HG02885 (cell line): ENCODE measurements around the gene PSME4.
A peak's percentile ranks its signal among the peaks of the same experiment; 100 is the strongest.
"Not testable (repeated sequence)": the region's sequence is repeated elsewhere in the genome, so short reads cannot be mapped to it uniquely, and the experiment has no call there.

Source experiments
- ATAC-seq: cut with Tn5 transposase; IDR thresholded peaks from one replicate; pipeline ENCODE4 v1.9.1; 2021; ENCODE audit warnings: mild to moderate bottlenecking; ENCODE audit not compliant: unreplicated experiment, poor library complexity

PSME4 gene

DNA sequence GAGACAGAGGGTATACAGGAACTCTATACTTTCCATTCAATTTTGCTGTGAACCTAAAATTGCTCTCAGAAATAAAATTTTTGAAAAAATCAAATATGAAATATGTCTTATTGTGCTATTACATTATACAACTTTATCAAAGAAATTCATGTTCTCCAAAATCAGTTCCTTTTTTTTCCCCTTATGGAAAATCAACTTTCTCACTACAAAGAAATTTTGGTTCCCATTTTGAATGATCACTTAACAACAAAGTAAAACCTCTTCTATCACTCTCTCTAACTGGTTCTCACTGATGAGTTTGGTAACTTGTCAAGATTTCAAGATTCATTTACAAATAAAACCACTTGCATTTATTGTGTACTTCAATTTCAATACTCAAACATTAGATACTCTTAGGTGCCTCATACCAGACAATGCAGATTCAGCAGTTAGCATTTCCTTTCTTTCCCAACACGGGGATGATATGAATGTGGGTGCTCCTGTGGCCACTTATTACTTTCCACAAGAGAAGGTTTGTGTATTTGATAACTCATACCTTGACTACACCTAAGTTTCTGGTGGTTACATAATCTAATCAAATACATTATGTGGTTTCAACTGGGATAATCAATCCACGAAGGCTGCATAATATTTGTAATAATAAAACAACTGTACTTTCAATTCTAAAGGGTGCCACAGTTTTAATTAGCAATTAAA, 6.4 kb downstream of the PSME4 start:
- ATAC-seq, result no peak

DNA sequence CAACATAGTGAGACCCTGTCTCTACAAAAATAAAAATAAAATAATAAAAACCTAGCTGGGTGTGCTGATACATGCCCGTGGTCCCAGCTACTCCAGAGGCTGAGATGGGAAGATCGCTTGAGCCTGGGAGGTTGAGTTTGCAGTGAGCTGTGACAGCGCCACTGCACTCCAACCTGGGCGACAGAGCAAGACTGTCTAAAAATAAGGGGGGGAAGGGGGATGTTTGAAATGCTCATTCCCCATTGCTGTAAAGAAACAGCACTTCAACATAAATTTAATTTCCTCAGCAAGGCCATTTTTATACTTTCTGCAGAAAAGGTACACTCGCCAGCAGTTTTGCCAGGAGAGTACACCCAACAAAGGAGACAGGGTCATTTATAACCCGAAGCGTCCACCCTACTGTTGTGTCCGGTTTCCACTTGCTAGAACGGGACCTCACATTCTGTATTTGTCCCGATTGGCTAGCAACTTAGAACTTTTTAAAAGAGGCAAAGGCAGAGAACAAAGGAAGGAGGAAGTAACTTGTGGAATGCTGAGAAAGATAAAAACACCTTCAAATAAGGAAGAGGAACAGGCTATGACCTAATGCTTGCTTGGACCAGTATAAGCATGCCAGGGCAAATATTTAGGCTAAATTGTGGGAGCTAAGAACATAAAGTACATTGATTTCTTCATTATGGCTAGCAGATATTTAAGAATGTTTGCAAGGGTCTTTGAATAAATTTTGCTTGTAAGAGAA, 9.1 kb downstream of the PSME4 start:
- ATAC-seq, result not testable (repeated sequence)

DNA sequence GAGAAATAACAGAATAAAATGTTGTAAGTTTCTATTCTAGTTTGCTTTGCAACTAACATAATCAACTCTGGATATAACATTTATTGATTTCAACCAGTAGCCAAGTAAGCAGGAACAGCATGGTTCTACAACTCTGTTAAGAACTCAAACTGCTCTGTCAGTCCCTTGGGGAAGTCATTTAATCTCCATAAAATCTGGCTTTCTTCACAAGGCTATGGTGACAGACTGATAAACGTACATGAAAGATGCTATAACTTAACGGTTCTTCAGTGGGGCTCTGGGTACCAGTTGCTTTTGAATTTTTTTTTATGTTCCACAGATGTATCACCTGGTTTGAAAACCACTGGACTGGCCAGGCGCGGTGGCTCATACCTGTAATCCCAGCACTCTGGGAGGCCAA, 10.3 kb downstream of the PSME4 start:
- no peak for ATAC-seq

DNA sequence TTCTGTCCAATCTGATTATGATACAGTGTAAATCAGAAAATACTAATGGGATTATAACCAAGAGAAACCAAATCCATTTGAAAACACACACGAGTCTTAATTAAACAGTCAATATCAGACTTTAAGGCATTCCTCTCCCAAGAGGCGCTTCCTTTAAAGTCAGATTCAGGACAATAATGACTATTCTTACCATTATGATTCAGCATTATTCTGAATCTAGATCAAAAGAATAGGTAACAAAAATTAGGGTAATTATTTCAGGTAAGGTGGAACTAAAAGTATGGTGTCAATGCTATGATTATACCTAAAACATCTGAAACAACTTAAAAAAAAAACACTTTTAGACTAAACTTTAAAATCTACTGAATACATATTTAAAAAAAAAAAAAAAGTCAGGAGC, 12.3 kb downstream of the PSME4 start:
- ATAC-seq, result no peak

DNA sequence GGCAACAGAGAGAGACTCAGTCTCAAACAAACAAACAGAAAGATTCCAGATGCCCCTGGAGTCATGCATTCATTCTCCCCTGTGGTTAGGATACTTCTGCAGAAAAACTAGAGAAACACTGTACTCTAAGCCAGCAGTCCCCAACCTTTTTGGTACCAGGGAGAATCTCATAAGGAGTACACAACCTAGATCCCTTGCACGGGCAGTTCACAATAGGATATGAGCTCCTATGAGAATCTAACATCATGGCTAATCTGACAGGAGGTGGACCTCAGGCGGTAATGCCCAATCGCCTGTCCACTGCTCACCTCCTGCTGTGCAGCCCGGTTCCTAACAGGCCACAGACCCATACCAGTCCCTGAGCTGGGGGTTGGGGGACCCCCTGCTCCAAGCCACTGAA, 18.3 kb downstream of the PSME4 start:
- ATAC-seq, result no peak

DNA sequence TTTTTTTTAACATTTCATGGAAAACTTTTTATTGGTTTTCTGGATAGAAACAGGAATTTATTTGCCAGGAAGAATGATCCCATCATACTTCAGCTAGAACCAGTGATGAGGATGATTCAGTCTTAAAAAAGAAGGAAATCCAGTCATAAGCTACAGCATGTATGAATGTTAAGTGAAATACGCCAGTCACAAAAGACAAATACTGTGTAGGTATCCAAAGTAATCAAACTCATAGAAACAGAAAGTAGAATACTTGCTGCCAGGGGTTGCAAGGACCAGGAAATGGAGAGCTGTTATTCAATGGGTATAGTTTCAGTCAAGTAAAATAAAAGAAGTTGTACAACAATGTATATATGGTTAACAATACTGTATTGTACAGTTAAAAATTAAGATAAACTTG, 21.3 kb downstream of the PSME4 start:
- no peak for ATAC-seq

DNA sequence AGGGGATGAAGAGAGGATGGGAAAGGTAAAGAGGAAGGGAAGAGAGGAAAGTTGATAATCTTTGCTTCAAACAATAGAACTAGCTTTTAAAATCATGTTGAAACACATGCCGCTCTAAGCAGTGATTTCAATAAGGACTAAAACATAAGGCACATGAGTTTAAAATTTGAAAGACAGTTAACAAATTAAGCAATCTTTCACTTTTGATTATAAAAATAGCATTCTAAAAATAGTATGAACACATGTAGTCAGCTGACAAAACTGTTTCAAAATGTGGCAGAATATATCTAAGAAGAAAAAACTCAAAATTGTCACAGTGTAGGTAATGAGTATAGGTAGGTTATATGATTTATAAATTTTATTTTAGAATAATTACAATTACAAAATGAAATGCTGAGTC, 25.3 kb downstream of the PSME4 start:
- ATAC-seq, result no peak

DNA sequence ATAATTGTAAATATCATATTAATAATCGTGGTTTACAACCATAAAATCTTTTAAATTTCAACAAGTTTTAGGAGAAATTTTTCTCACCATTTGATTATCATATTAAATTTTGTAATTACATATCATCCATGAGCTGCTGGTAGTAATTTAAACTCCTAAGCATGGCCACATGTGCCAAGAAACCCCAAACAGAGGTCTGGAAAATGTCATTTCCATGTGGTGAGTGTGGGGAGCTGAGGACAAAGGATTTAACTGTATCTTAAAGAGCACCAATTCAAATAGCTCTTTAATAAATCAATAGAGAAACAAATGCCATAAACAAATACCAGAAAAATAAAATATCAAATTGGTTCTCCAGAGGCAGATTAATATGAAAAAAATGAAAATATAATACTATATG, 26.3 kb downstream of the PSME4 start:
- no peak for ATAC-seq

DNA sequence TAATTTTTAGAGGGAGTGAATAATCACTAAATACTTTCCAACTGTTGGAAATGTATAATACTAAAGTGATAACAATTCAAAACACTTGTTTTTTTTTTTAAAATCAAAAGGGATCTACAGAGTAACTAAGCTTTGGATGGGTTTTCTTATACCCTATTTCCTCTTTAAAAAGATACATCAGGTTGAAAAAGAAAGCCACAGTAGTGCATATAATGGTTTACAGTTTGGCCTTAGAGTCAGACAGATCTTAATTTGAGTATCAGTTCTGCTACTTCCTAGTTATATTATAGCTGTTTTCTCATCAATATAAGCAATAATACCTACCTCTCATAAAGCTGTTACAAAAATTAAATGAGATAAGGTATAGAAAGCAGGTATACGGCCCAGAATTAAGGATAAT, 28.5 kb downstream of the PSME4 start:
- ATAC-seq, result no peak

DNA sequence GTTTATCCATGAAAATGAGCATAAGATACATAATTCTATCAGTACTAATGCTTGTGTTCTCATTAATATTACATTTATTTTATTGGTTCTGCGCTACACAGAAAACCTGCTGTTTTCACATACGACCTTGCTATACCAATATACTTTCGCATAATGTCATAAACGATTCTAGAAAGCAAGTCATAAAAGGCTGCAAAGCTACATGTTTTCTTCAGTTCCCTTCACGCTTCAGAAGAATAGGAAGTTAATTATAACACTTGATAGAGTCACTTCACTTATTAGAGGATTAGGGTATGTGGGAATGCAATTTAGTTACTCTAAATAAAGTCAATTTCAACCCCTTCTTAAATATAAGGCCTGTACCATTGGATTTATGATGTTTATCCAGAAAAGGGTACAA, 29.0 kb downstream of the PSME4 start:
- no peak for ATAC-seq

DNA sequence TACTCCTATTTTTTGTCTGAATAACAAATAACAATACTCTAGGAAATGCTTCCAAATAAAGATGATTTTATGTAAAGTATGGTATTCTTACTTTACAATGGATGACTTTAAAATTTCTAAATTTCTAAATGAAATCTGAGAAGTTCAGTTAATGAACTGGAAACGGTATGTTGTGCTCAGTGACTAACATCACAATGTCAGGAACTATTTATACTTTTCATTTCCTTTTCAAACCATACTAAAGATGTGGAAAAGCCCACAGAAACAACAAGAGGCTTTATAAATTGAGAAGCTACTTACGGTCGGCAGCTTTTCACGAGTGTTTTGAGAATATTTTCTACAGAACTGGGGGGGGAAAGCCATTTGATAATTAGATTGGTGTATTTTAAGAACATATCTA, 31.1 kb downstream of the PSME4 start:
- no peak for ATAC-seq

DNA sequence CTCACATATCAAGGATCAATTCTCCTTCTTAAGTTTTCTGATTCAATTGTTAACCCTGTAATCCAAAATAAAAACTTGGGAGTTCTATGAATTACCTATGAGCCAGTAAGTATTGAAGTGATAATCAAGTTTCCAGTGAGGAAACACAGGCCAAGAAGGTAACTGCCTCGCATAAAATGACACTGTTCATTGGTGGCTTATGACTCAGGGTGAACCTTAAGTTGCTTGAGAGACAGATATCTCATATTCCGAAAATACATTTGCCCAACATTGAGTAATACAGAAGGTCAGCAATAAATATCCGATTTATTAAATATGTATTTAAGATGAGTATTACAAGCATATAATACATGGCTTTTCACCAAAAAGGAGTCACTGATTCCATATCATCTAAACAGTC, 31.9 kb downstream of the PSME4 start:
- ATAC-seq, result no peak

DNA sequence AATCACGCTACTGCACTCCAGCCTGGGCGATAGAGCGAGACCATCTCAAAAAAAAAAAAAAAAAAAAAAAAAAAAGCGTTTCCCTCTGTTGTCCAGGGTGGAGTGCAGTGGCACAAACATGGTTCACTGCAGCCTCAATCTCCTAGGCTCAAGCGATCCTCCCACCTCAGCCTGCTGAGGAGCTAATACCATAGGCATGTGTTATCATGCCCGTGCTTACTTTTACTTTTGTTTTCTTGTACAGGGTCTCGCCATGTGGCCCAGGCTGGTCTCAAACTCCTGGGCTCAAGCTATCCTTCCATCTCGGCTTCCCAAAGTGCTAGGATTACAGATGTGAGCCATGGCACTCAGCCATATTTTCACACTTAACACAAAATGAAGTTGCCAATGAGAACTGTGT, 37.5 kb downstream of the PSME4 start:
- ATAC-seq, result no peak

DNA sequence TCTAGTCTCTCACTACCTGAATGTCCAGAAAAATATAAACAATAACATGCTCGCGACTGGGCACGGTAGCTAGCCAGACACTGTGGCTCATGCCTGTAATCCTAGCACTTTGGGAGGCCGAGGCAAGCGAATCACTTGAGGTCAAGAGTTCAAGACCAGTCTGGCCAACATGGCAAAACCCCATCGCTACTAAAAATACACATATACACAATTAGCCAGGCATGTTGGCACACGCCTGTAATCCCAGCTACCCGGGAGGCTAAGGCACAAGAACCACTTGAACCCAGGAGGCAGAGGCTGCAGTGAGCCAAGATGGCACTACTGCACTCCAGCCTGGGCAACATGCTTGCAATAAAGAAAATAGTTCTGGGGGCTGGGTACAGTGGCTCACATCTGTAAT, 44.5 kb downstream of the PSME4 start:
- not testable (repeated sequence) for ATAC-seq

DNA sequence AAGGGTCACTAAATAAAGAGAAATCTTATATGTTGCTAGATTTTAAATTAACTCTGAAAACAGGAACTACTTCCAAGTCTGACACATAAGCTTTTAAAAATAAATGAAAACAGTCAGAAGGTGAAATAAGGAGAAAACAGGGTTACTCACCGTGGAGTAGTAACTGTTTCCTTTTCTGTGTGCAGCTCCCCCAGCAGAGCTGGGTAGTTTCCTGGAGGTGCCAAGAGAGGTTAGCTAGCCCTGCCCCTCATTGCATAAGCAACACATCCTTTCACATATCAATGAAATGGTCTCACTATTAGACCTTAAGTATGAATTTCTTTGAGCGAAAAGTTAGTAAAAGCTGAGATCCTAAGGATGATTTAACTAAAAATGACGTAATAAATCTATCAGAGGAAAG, 57.1 kb downstream of the PSME4 start:
- ATAC-seq, result peak; percentile 77

DNA sequence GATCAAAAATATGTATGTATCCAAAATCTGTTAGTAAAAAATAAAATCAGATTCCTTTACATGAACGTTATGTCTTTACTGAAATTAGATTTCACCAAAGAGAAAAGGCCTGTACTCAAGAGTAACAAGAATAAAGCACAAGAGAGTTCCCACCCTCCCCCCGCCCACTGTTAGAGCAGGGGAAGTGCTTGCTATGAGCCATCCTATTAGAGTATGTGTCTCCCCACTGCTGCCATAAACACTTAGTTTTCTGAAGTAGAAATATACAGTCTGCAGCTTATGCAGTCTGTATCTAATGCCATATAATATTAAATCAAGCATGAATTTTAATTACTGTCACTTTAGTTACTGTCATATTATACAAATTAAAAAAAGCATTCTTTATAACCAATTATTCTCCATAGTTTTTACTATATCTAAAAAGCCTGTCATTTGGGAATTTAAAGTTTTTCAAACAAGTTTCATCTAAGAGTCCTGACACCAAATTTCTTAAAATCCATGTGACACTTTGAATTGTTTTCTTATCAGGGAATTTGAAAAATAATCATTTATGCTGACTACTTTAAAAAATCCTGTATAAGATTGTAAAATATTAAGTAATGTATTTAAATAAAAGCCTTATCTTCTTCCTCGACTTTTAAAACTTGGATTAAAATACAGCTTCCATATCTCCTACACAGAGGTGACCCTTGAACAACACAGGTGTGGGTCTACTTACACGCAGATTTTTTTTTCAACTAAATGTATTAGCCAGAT, 59.2 kb downstream of the PSME4 start:
- ATAC-seq, result no peak

DNA sequence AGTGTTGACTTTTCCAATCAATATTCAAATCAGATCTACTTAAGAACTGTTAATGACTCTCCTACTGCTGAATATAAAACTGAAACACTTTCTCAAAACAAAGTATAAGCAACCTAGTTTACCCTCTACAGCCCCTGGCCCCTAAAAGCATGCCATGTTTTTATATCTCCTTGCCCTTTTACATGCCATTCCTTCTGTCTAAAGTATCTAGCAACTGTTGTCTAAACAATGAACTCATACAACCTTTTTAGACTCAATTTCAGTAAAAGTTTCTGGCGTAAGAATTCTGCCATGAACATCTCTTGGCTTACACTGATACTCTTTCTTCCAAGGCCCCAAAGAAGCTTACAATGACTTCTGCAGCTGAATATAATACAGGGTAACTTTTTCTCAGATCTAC, 63.2 kb downstream of the PSME4 start:
- ATAC-seq, result no peak

DNA sequence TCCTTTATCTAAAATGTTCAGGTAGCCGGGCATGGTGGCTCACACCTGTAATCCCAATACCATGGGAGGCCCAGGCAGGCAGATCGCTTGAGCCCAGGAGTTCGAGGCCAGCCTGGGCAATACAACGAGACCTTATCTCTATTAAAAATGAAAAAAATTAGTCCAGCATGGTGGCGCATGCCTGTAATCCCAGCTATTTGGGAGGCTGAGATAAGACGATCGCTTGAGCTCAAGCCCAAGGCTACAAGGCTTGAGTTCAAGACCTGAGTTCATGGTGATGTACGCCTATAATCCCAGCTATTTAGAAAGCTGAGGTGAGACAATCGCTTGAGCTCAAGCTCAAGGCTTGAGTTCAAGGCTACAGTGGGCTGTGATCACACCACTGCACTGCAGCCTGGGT, 65.4 kb downstream of the PSME4 start:
- no peak for ATAC-seq

DNA sequence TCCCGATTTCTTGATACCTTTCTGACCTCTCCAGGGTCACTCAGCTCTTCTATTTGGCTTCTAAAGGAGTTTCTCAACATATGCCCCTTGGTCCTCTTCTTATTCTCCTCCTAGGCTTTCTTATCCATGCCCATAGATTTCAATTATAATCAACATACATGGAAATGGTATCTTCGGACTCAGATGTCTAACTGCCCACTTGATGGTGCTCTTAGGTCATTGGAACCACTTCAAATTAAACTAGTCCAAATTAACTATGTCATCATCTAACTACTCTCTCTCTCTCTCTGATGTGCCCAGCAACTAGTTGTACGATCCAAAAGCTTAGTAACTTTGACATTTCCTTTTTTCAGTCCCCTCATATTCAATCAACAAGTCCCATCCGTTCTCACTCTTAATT, 67.8 kb downstream of the PSME4 start:
- ATAC-seq, result no peak

DNA sequence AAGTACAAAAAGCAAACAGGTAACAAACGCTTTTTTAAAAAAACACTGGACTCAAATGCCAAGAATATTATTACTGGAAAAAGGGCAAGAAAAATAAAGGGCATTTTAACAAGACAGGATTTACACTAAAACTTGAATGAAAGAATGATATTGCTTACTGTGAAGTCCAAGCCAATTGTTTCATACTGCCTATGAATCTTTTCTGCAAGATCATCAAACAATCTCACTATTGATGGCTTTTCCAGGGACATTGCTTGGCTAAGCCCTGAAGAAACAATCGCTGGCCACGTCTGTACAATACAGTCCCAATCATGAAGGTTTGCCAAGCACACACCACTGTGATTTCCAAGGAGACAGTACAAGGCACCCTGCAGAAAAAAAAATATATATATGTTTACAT, 69.6 kb downstream of the PSME4 start:
- no peak for ATAC-seq

DNA sequence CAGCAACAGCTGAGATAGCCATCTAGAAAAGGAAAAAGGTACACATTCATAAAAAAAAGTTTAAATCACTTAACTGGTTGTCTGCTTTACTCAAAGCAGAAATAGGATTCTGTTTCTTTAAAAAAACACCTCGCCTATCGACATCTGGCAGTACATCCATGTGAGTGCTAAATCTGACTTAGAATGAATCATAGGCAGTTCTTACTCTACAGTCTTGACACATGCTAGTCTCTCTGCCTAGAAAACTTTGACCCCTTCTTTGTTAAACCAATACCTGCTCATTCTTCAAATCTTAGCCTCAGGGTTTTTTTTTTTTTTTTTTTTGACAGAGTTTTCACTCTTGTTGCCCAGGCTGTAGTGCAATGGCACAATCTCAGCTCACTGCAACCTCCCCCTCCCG, 73.9 kb downstream of the PSME4 start:
- no peak for ATAC-seq
